HFF-Myc (cell line): ENCODE measurements around the gene EPHA5.

Source experiments
- DNase-seq: peaks from one replicate; pipeline ENCODE4 v3.0.0-alpha.2; 2011; ENCODE audit warnings: low read depth; ENCODE audit errors: extremely low read depth
- H3K4me3 ChIP-seq: replicated peaks from 2 replicates; pipeline ENCODE4 v1.5.1; 2011; ENCODE audit warnings: low read depth, mild to moderate bottlenecking, control low read depth, low read length
- CTCF ChIP-seq: IDR thresholded peaks from 2 replicates; pipeline ENCODE4 v1.5.1; 2012; ENCODE audit warnings: mild to moderate bottlenecking, low read depth, low read length, control low read depth; ENCODE audit errors: missing control alignments

The EPHA5 gene

GRCh38 chr4:65559270-65559669 lies 111.0 kb downstream of the EPHA5 start:
- no peak for DNase-seq
- no peak for TF ChIP-seq CTCF
- no peak overlapping the region for H3K4me3 ChIP-seq

- no peak for TF ChIP-seq CTCF
- no peak for DNase-seq
- H3K4me3 ChIP-seq = no peak overlapping the region
Observed at GRCh38 chr4:65552057-65552456, 118.2 kb downstream of the EPHA5 start.

DNA sequence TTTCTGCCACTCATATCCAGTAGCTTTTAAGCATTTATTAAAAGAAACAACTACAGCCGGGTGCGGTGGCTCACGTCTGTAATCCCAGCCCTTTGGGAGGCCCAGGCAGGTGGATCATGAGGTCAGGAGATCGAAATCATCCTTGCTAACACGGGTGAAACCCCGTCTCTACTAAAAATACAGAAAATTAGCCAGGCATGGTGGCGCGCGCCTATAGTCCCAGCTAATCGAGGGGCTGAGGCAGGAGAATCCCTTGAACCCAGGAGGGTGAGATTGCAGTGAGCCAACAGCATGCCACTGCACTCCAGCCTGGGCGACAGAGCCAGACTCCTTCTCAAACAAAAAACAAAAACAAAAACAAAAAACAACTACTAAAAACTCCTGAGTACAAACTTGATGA lies 119.8 kb downstream of the EPHA5 start:
- no peak for TF ChIP-seq CTCF
- no peak for DNase-seq
- H3K4me3 ChIP-seq = no peak overlapping the region

DNA sequence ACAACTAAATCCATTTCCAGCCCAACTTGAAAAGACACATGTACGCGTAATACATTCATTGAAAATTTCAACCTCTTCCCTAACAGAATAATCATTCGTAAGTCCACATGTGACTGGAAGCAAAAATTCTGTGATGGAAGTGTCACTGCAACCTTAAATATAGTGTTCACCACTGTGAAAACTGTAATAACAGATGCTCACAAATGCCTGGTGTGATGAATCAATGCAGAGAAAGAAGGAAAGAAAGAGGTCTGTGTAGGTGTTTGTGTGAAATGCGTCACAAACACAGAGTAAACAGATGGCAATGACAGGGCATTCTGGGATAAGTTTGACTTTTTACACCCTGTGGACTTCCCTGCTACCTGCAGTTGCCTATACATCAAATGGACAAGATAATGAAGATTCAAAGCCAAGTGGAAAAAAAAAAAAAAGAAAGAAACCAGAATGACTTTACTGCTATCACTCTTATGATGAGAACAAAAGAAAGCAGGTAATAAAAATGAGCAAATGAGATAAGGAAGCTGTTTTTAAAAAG lies 123.3 kb downstream of the EPHA5 start:
- no peak for DNase-seq
- TF ChIP-seq CTCF = no peak
- no peak overlapping the region for H3K4me3 ChIP-seq

DNA sequence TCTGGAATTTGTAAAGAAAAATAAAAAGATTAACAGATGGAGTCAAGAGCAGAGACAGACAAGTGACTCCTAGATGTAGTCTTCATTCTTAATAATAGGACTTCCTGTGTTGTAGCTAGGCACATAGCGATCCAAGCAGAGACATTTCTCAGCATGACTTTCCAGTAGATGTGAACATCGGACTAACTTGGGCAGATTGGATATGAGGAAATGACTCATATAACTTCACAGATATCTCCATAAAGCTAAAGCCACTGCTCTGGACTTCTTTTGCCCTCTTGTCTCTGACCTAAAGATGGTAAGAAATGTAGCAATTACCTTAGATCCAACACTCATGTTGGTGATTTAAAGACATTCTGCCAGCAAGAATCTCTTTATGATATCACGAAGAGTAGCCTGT lies 131.7 kb downstream of the EPHA5 start:
- DNase-seq = no peak
- TF ChIP-seq CTCF = no peak
- no peak overlapping the region for H3K4me3 ChIP-seq

DNA sequence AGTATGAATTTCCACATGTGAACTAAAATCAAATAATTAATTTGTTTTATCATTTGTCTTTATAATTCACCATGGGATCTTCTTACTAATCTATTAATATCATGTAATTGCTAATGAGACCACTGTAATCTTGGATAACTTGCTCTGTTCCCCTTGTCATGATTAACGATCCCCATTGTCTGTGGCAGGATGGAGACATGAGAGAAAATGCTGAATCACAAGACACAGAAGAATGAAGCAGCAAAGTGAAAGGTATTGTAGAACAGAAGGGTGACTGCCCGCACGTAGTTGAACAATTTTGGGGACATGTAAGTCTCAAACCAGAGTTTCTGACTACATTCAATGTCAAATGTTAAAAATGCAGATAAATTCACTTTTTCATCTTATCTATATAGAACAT lies 135.2 kb downstream of the EPHA5 start:
- no peak for DNase-seq
- no peak for TF ChIP-seq CTCF
- H3K4me3 ChIP-seq = no peak overlapping the region

- H3K4me3 ChIP-seq = no peak overlapping the region
- no peak for DNase-seq
- no peak for TF ChIP-seq CTCF
Observed at GRCh38 chr4:65521666-65522065, 148.6 kb downstream of the EPHA5 start.
